HG03432 (cell line): ENCODE data around the gene TBC1D1.
A peak's percentile ranks its signal among the peaks of the same experiment; 100 is the strongest.

Source experiments
- ATAC-seq: cut with Tn5 transposase; IDR thresholded peaks from one replicate; pipeline ENCODE4 v1.9.1; 2021; ENCODE audit warnings: mild to moderate bottlenecking, moderate library complexity; ENCODE audit not compliant: unreplicated experiment

The TBC1D1 gene

DNA sequence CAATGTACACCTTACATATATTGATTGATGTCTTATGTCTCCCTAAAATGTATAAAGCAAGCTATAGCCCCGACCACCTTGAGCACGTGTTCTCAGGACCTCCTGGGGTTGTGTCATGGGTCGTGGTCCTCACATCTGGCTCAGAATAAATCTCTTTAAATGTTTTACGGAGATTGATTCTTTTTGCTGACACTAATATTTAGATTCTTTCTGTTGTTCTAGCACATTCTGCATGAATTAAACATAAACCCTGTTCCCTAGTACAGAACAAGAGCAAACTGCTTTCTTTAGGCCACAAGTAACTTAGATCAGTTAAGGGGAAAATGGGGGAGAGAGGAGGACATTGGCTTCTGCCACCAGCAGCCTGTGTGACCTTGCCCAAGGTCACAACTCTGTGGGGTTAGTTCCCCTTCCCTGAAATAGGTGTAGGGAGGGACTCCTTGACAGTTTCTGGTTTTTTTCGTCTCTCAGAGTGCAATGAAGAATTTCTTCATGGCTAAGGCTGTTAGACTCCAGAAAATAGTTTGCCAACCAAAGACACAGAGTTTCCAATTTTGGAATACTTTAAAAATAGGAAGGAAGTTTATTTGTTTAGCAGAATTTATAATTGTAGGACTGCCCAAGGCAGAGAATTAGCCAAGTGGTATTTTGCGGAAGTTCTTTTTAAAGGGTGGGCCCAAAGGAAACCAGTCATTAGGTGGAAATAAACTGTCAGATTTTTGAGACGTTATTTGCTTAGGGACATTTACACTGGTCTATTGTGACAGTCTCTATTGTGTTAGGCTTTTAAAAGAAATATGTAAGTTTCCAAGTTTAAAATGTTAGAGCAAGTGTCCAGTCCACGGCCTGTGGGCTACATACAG is 98.7 kb downstream of the TBC1D1 start:
- ATAC-seq = no peak

DNA sequence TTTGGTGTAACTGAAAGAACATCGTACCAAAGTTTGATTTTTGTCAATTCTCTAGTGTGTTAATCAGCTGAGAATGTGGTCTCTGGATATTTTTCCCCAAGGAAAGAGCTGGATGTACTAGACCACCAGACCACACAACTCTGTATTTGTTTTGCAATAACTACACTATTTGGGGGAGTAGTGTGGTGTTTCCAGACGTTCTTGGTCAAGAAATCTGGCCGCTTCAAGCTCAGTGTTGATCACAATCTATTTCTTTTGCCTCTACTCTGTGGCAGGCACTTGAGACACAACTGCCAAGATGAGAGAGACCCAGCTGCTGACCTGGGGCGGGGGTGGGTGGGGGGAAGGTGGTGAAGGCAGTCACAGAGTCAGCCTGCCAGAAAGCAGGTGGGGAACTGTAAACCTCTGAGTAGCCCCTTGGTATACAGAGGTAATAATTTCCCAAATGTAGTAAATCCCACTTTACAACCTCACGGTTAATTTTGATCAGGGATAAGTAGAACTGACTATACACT is 99.9 kb downstream of the TBC1D1 start:
- no peak for ATAC-seq

- ATAC-seq = no peak
Observed at GRCh38 chr4:37991623-37992410, 100.9 kb downstream of the TBC1D1 start.

GRCh38 chr4:37993806-37994205 is 102.9 kb downstream of the TBC1D1 start:
- ATAC-seq = no peak

GRCh38 chr4:37994569-37994968 is 103.7 kb downstream of the TBC1D1 start:
- peak; percentile 77 for ATAC-seq

GRCh38 chr4:37995299-37995821 is 104.5 kb downstream of the TBC1D1 start:
- no peak for ATAC-seq

- ATAC-seq = no peak
Observed at GRCh38 chr4:37995981-37996775, 105.3 kb downstream of the TBC1D1 start.

DNA sequence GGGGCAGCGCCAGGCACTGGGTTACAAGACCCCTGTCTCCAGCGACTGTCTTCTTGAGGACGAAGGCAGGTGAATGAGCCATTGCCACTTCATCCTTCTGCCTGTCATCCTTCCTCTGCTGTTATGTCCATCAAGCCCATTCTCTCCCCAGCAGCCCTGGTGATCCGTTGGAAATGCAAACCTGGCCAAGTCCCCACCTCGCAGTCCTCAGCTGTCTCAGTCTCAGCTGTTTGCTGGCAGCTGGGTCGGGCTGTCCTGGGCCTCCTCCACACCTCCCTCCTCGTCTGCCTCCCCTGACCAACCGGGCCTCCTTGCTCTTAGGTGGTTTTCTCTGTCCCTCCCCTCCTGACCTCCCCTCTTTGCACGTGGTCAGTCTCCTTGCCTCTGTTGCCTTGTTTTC is 107.3 kb downstream of the TBC1D1 start:
- no peak for ATAC-seq

- no peak for ATAC-seq
Observed at GRCh38 chr4:37999000-37999716, 108.3 kb downstream of the TBC1D1 start.

DNA sequence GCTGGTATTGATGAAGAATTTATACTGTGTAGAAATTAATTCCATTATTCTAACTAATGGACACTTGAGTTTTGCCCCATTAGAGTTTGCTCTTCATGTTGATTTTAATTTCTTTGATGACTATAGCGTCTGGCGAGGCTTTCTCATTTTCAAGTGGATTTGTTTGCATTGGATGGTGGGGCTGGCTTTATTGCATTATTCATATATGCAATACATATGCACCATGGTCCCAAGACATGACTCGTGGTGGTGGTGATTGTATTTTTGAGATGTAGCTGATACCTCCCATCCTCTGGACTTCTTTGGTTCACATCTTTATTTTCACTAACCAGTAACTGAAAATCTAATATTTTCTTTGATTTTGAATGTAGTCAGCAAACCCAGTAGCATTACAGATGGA is 109.1 kb downstream of the TBC1D1 start:
- ATAC-seq = no peak

DNA sequence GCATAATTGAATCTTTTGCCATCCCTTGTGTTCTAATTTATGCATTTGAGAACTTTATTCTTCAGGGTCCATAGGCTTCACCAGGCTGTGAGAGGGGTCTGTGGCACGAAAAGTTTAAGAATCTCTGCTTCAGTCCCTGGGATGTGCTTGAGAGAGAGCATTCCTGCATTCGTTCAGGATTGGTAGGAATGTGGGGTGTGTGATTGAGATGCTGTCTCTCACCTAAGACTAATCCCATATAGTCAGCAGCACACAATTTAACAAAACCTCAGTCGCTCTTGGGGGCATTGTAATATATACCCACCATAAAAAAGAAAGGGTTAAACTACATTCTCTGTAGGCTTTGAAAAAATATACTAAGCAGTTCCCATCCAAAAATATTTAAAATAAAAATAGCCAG is 111.0 kb downstream of the TBC1D1 start:
- no peak for ATAC-seq

DNA sequence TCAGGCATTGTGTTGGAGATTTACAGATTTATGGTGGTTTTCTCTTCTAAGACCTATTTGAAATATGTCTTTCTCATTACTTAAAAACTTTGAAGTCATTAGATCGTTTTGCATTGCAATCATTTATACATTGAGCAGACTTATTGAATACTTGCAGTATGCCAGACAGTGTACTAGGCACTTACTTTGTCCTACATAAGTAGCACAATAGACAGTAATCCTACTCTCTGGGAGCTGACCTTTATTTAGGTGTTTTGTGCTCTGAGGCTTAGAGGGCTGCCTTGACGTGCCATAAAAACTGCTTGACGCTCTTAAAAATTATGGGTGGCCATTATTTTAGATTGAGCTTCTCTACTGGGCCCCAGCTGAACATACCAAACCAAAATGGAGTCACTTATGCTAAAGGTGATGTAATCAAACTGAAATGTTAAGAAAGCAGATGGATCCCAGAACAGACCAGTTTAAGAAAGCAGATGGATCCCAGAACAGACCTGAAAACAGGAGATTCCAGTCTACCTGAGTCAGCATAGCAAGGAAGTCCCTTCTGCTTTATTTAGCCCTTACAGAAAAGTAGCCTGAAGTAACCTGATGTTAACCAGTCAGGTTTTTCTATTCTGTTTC is 111.7 kb downstream of the TBC1D1 start:
- no peak for ATAC-seq

DNA sequence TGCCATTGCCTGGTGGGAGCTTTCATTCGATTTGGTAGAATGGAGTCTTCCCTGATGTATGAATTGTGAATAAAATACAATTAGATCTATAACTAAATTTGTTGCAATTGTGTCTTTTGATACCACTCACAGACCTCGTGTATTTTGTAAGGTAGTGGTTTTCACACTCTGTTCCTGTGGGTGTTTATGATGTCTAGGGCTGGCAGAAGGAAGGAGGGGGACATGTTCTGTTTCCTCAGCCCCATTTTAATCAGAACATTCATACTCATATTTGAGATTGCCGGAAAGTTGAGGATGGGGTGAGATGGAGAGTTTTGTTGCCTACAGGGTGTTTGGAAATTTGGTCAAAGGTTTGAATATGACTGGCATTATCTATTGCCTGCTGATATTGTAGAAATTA is 112.2 kb downstream of the TBC1D1 start:
- ATAC-seq = no peak

- ATAC-seq = no peak
Observed at GRCh38 chr4:38003628-38004027, 112.7 kb downstream of the TBC1D1 start.

DNA sequence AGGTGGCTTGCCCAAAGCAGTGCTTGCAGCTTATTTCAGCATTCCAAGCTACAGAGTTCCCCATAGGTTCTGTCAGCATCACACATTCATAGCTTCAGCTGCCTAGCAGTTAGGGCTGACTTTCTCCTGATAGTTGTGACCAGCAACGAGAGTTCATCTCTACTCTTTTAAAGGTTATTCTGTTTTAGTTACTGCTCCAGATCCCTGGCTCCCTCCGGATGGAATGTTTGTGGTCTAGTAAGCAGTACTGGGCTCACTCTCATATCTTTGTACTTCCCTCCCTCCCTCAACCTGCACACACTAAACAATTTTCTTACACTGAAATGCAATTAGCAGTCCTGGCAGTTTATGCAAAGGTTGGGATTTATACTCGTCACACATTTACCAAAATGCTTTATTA is 113.2 kb downstream of the TBC1D1 start:
- ATAC-seq = no peak

- ATAC-seq = no peak
Observed at GRCh38 chr4:38004887-38005286, 114.0 kb downstream of the TBC1D1 start.

- ATAC-seq = no peak
Observed at GRCh38 chr4:38005637-38006036, 114.8 kb downstream of the TBC1D1 start.

DNA sequence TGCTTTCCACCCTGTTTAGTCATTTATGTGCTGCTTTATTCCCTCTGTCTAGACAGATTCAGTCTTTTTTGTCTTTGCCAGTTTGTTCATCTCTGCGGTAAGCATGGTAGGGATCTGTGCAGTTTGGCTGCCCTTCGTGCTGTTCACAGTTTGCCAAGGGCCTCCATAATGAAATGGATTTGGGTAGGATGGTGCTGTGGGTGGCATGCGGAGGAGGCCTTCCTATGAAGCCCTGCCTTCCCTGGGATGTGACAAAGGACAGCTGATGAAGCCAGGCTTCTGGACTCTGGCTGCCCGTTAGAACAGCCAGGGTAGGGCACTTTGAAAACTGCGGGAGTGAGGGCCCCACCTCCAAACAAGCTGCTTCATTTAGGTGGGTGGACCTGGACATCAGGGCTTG is 116.8 kb downstream of the TBC1D1 start:
- ATAC-seq = no peak

GRCh38 chr4:38008571-38009021 is 117.7 kb downstream of the TBC1D1 start:
- no peak for ATAC-seq

- no peak for ATAC-seq
Observed at GRCh38 chr4:38009421-38009820, 118.5 kb downstream of the TBC1D1 start.
